Mucosa of rectum (tissue), 2 donors: Measurements from ENCODE around the gene FAM9C.
"Not testable (repeated sequence)": the region's sequence is repeated elsewhere in the genome, so short reads cannot be mapped to it uniquely, and the experiment has no call there.

Source experiments
- H3K27ac ChIP-seq, 2 donors: one replicate each; pipeline ENCODE4 v1.7.0; 2013; ENCODE audit warnings: inconsistent platforms in 2 of 2, low read depth in 2 of 2, low read length in 2 of 2
- H3K27me3 ChIP-seq, 2 donors: one replicate each; pipeline ENCODE4 v1.7.0; 2013; ENCODE audit warnings: low read length in 2 of 2; ENCODE audit not compliant: control insufficient read depth in 2 of 2, insufficient read depth in 2 of 2
- H3K36me3 ChIP-seq, 2 donors: one replicate each; pipeline ENCODE4 v1.7.0; 2013; ENCODE audit warnings: low read length in 2 of 2; ENCODE audit not compliant: control insufficient read depth in 2 of 2, insufficient read depth in 2 of 2
- H3K4me1 ChIP-seq, 2 donors: one replicate each; pipeline ENCODE4 v1.7.0; 2013; ENCODE audit warnings: low read length in 2 of 2, mild to moderate bottlenecking in 1 of 2; ENCODE audit not compliant: control insufficient read depth in 2 of 2, insufficient read depth in 2 of 2
- H3K4me3 ChIP-seq, 2 donors: one replicate each; pipeline ENCODE4 v1.7.0; 2013; ENCODE audit warnings: low read length in 2 of 2
- H3K9ac ChIP-seq, 2 donors: one replicate each; pipeline ENCODE4 v1.7.0; 2013; ENCODE audit warnings: low read length in 2 of 2, low read depth in 1 of 2, mild to moderate bottlenecking in 1 of 2
- H3K9me3 ChIP-seq, 2 donors: one replicate each; pipeline ENCODE4 v1.7.0; 2013; ENCODE audit warnings: low read length in 2 of 2; ENCODE audit not compliant: control insufficient read depth in 2 of 2
- donor health status: healthy.
- donor health status: Normal muscosa, but diverticular disease.

Gene FAM9C

DNA sequence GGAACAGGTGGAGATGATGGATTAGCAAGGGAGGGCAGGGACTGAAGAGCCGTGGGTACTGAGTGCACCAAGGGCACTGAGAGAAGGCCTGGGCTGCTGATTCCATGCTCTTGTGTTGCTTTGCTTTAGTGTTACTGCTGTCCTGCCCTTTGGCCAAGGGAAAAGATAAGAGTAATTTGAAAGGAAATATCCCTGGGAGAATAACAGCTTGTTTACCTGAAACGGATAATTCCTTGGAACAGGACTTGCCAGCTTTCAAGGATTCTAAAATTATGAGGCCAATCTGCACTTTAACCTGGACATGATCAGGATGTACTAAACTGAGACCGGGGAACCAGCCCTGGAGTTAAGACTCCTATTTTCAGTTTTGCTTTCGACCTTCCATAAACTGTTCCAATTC lies 20.4 kb downstream of the FAM9C start:
- Histone ChIP-seq H3K27ac (peak overlapping the region; percentile 65 to 69), H3K36me3 (no peaks in the 10 kb centered on the region), H3K4me3 (no peak overlapping the region), H3K9me3 (no peaks in the 10 kb centered on the region), H3K27me3 (peaks cover 2 to 4% of the 10 kb centered on the region in 2 donors), H3K9ac (no peak overlapping the region), H3K4me1 (peaks cover 0 to 8% of the 10 kb centered on the region in 2 donors)

DNA sequence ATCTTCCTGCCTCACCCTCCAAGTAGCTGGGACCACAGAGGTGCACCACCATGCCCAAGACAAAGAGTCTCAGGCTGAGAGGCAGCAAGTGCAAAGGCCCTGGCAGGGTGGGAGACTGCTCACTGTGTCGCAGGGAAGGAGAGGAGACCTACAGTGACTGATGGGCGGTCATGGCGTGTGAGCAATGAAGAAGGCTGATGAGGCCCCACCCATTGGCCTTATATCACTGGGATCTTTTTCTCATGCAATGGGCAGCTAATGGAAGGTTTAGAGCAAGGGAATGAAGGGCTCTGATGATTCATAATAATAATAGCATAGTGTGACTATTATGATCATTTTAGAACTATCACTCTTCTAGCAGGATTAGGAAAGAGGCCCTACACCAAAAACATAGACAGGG lies 20.9 kb downstream of the FAM9C start:
- peaks cover 0 to 4% of the 10 kb centered on the region in 2 donors for H3K4me1 ChIP-seq
- H3K9ac ChIP-seq = no peak overlapping the region
- peaks cover 2 to 4% of the 10 kb centered on the region in 2 donors for H3K27me3 ChIP-seq
- H3K4me3 ChIP-seq = no peak overlapping the region
- no peaks in the 10 kb centered on the region for H3K36me3 ChIP-seq
- H3K9me3 ChIP-seq = no peaks in the 10 kb centered on the region
- H3K27ac ChIP-seq = peak overlapping the region; percentile 65 to 69

DNA sequence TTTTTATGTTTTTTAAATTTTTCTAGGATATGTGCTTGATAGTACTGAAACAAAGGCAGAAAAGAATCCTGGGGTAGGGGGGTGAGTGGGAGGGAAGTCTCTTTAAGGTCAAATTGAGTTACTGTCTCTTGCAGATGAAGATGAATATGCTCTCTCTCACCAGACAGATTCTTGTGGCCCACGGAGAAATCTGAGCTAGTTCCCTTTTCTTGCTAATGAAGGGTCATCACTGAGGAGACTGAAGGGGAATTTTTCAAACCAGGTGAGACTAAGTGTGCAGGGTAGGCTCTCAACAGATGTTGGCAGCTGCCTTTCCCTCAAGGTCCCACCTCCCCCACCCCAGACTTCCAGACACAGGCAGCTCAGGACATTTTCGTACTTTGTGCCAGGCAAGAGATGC lies 21.5 kb downstream of the FAM9C start:
- peaks cover 0 to 2% of the 10 kb centered on the region in 2 donors for H3K4me1 ChIP-seq
- no peaks in the 10 kb centered on the region for H3K36me3 ChIP-seq
- H3K4me3 ChIP-seq = no peak overlapping the region
- no peaks in the 10 kb centered on the region for H3K9me3 ChIP-seq
- no peak overlapping the region for H3K9ac ChIP-seq
- H3K27ac ChIP-seq = peak overlapping the region in 1 of 2 donors; percentile 65
- H3K27me3 ChIP-seq = peaks cover 2 to 4% of the 10 kb centered on the region in 2 donors

DNA sequence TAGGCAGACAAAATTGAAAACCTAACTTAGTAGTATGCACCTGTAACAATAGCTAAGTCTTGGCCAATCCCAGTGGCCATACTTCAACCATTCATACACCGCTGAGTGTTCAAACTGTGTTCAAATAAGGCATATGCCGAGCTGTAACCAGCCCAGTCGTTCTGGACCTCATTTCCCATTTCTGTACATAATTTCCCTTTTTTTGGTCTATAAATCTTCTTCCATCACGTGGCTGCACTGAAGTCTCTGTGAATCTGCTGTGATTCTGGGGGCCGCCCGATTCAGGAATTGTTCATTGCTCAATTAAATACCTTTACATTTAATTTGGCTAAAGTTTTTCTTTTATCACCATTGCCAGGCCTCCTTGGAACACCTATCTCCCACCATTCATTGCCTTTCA lies 27.7 kb downstream of the FAM9C start:
- H3K9ac ChIP-seq, H3K27me3 ChIP-seq, H3K27ac ChIP-seq: not testable (repeated sequence)

DNA sequence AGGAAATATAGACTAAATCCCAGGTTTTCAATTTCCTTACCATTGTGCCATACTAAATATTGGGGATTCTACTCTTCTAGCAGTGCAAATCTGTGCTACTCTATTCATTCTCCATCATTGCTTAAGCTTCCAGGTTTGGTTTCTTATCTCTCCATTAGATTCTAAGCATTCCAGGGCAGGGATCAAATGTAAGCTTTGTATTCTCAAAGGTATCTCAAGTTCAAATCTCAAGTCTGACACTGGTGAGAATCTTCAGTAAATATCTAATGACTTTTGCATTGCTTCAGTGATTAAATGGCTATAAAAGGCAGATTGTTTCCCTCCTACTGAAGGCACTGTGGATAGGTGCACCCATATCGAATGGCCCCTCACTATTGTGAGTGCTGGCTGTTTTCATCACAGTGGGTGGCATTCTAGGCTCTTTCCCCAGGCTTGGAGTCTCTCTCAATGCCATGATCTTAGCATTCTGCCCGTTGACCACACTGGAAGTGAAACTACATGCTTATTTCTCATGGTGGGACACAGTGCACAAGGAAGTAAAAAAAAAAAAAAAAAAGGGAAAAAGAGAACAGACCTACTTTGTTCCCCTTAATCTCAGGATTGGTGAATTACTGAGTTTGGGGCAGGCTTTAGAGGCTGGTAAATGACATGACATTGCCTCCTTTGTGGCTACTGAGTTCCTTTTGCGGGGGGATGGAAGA lies 28.7 kb downstream of the FAM9C start:
- no peak overlapping the region for H3K4me3 ChIP-seq
- H3K9me3 ChIP-seq = no peaks in the 10 kb centered on the region
- no peak overlapping the region for H3K9ac ChIP-seq
- peaks cover 10 to 12% of the 10 kb centered on the region in 2 donors for H3K4me1 ChIP-seq
- H3K36me3 ChIP-seq = no peaks in the 10 kb centered on the region
- peaks cover 0 to 2% of the 10 kb centered on the region in 2 donors for H3K27me3 ChIP-seq
- H3K27ac ChIP-seq = no peak overlapping the region

More for the DNA sequence above, 27.7 kb downstream of the FAM9C start:
- peaks cover 10 to 12% of the 10 kb centered on the region in 2 donors for H3K4me1 ChIP-seq
- H3K4me3 ChIP-seq, H3K36me3 ChIP-seq, H3K9me3 ChIP-seq: not testable (repeated sequence)

DNA sequence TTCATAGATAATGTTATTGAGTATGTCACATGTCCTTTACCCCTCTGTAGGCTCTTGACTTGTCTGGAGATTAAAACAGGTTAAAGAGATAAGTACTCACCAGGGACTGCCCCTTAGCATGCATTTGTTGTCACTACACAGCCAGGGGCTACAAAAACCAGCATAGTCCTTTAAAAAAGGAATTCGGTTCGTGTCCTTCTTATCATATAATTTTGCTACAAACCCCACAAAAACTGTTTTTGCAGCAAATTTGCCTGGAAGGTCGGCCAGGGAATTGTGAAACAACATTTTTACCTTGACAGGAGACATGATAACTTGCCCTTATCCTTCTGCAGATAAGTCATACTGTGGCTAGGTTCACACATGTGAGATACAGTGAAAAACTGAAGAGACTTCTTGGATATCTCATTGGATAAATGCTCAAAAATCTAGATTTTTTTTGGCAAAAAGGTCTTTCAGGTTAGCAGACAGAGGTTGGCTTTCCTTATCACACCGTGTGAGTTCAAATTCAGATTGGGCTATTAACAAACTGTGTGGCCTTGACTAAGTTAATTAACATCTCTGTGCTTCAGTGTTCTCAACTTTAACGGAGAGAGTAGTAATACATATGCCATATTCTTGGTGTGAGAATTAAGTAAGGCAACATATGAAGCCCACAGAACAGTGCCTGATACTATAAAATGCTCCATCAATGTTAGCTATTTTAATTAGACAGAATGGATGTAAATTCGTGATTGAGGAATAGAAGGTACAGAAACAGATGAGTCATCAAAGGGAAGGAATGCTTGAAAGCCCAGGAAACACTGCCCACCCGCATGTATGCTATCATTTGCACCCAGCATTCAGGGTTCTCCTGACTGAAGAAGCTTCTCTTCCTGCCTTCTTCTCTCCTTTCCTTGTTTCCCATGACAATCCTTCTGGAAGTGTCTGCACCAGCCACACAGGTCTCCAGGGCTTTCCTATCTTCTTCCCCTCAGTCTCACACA lies 30.0 kb downstream of the FAM9C start:
- Histone ChIP-seq H3K27me3 (no peaks in the 10 kb centered on the region), H3K9ac (no peak overlapping the region), H3K27ac (peak overlapping the region; percentile 75 to 80), H3K36me3 (no peaks in the 10 kb centered on the region), H3K4me3 (no peak overlapping the region), H3K9me3 (no peaks in the 10 kb centered on the region), H3K4me1 (peaks cover 10 to 12% of the 10 kb centered on the region in 2 donors)

DNA sequence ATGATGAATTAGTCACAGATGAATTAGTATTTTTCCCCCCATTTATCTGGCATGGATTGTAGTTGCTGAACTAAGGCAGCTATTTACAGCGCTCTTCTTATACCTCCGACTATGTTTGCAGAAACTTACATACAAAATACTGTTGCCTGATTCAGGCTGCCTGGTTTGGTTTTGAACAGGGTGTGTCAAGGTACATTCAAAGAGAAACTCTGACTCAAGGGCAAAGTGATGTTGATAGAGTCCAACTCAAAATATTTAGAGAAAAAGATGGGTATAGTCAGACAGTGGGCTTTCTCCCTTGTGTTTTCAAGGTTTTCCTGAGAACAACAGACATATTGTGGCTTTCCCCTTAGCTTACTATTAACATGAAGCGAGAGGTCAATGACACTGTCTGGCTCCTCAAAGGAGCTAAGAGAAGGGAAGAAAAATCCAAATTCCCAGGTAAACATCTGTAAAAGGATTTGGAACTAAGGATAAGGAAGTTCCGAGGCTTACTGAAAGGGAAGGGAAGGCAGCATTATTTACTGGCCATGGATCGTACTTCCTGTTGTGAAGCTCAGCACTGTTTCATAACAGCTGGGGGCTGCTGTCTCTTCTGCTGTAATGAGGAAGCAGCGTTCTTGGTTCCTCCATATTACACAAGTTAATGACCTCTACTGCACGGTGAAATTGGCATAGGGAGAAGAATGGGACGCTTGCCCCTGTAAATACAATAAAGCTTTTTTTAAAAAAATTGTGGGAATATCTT lies 30.9 kb downstream of the FAM9C start:
- no peaks in the 10 kb centered on the region for H3K27me3 ChIP-seq
- H3K4me1 ChIP-seq = peaks cover 12% of the 10 kb centered on the region in 2 donors
- H3K9me3 ChIP-seq = no peaks in the 10 kb centered on the region
- no peaks in the 10 kb centered on the region for H3K36me3 ChIP-seq
- peak overlapping the region in 1 of 2 donors; percentile 45 for H3K4me3 ChIP-seq
- peak overlapping the region; percentile 75 to 80 for H3K27ac ChIP-seq
- peak overlapping the region in 1 of 2 donors; percentile 31 for H3K9ac ChIP-seq

DNA sequence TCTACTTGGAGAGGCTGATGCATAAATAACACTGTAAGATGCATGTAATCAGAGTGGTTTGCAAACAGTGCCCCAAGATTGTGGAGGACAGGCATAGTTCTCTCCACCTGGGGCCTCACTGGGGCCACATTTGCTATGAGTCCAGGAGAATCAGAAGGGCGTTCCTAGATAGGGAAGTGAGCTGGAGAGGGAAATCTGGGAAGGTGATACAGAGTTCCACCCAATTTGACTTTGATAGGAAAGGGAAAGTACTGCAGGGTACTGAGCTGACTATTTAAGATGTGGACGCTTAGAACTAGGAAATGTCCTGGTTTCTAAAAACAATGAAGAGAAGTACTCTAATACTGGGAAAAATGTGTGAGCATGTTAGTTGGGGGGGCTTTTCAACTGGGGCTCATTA lies 33.9 kb downstream of the FAM9C start:
- H3K9me3 ChIP-seq = no peaks in the 10 kb centered on the region
- peaks cover 22 to 25% of the 10 kb centered on the region in 2 donors for H3K4me1 ChIP-seq
- no peak overlapping the region for H3K9ac ChIP-seq

DNA sequence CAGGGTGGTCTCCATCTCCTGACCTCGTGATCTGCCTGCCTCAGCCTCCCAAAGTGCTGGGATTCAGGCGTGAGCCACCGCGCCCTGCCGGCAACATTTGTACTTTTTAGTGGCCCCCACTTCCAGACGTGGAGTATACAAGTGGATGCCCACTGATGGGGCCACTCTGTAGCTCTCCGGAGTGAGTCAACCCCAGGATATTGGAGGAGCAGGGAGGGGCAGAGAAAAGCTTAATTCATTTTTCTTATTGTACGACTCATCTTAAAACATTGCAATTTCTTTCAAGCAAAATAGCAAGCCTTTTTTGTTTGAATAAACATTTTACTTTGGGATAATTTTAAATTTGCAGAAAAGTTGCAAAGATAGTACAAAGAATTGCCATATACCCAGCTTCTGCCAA lies 34.6 kb downstream of the FAM9C start:
- Histone ChIP-seq H3K9me3 (no peaks in the 10 kb centered on the region), H3K4me3 (no peak overlapping the region), H3K36me3 (no peaks in the 10 kb centered on the region), H3K27me3 (no peaks in the 10 kb centered on the region), H3K9ac (no peak overlapping the region), H3K4me1 (peaks cover 22 to 25% of the 10 kb centered on the region in 2 donors), H3K27ac (no peak overlapping the region)

More for the DNA sequence above, 33.9 kb downstream of the FAM9C start:
- no peak overlapping the region for H3K27ac ChIP-seq
- H3K4me3 ChIP-seq = no peak overlapping the region
- H3K36me3 ChIP-seq = no peaks in the 10 kb centered on the region
- H3K27me3 ChIP-seq = no peaks in the 10 kb centered on the region
